T-cell (primary cell): ENCODE data around the gene SCAP. TPM values are rescaled to one million over a fixed set of nuclear protein-coding genes. Genes with fewer than 3 reads are reported as not detected.

Experiments used
- ATAC-seq, 4 experiments: fragments of 200-7000 bp in 3 of 4; fragments of 150-1000 bp in 1 of 4; cut with Tn5 transposase; replicated peaks in 1 of 4; 1 replicate in 3 of 4; 2 replicates in 1 of 4; pipeline ENCODE4 v1.10.0; 2021; ENCODE audit warnings: moderate library complexity in 3 of 4, mild to moderate bottlenecking in 2 of 4, moderate number of reproducible peaks in 1 of 4
- CTCF ChIA-PET, 2 donors: fragments of 300-600 bp; sonication (Branson Sonifier 250); formaldehyde crosslinking; loops; one replicate each; lab custom pipeline; 2022; ENCODE audit warnings: antibody characterized with exemption in 2 of 2; lab: Charles Lee
- POLR2A ChIA-PET, 2 donors: fragments of 300-600 bp; sonication (Branson Sonifier 250); formaldehyde crosslinking; loops; one replicate each; lab custom pipeline; 2022; ENCODE audit warnings: antibody characterized with exemption in 2 of 2; lab: Charles Lee
- DNase-seq, 35 experiments: peaks; one replicate each; pipeline versions ENCODE4 v3.0.0 to v3.0.0-alpha.2; 2013 to 2023
- H3K27ac ChIP-seq: one replicate; pipeline ENCODE4 v1.5.1; 2013; ENCODE audit warnings: low read length
- H3K27me3 ChIP-seq, 2 experiments: replicated peaks in 1 of 2; 1 replicate in 1 of 2; 2 replicates in 1 of 2; pipeline versions ENCODE4 v1.6.1 to v1.7.0; 2013; ENCODE audit warnings: low read length in 1 of 2, mixed read lengths in 1 of 2; ENCODE audit not compliant: control insufficient read depth in 2 of 2, insufficient read depth in 2 of 2; ENCODE audit errors: extremely low read depth in 1 of 2
- H3K36me3 ChIP-seq, 2 donors: 1 replicate in 1 of 2; 2 replicates in 1 of 2; pipeline versions ENCODE4 v1.6.1 to v1.7.0; 2013; ENCODE audit warnings: low read length in 1 of 2; ENCODE audit not compliant: control insufficient read depth in 2 of 2, insufficient read depth in 1 of 2; ENCODE audit errors: extremely low read depth in 1 of 2
- H3K4me1 ChIP-seq, 2 experiments: 1 replicate in 1 of 2; 2 replicates in 1 of 2; pipeline versions ENCODE4 v1.6.1 to v1.7.0; 2013; ENCODE audit warnings: low read length in 2 of 2, mixed read lengths in 1 of 2; ENCODE audit not compliant: insufficient read depth in 2 of 2, control insufficient read depth in 1 of 2; ENCODE audit errors: extremely low read depth in 1 of 2
- H3K4me3 ChIP-seq, 2 donors: 1 replicate in 1 of 2; 2 replicates in 1 of 2; pipeline versions ENCODE4 v1.5.1 to v1.7.0; 2013; ENCODE audit warnings: mild to moderate bottlenecking in 2 of 2, low read length in 1 of 2, moderate library complexity in 1 of 2; ENCODE audit not compliant: control insufficient read depth in 1 of 2; ENCODE audit errors: extremely low read depth in 1 of 2
- H3K9me3 ChIP-seq: 2 replicates; pipeline ENCODE4 v1.7.0; 2013
- H3K27ac Mint-ChIP-seq, 2 donors: one replicate each; pipeline ENCODE4 v1.8.0; 2020 to 2021; ENCODE audit warnings: mild to moderate bottlenecking in 2 of 2, mixed read lengths in 2 of 2
- H3K27me3 Mint-ChIP-seq, 2 donors: one replicate each; pipeline ENCODE4 v1.8.0; 2021 to 2022; ENCODE audit warnings: mixed read lengths in 2 of 2
- H3K36me3 Mint-ChIP-seq: one replicate; pipeline ENCODE4 v1.8.0; 2021; ENCODE audit warnings: mixed read lengths
- H3K4me1 Mint-ChIP-seq, 3 donors: one replicate each; pipeline ENCODE4 v1.8.0; 2020 to 2022; ENCODE audit warnings: mixed read lengths in 3 of 3, mild to moderate bottlenecking in 1 of 3
- H3K4me3 Mint-ChIP-seq, 3 donors: one replicate each; pipeline ENCODE4 v1.8.0; 2020 to 2022; ENCODE audit warnings: mild to moderate bottlenecking in 3 of 3, mixed read lengths in 3 of 3, moderate library complexity in 3 of 3
- H3K9me3 Mint-ChIP-seq, 3 donors: one replicate each; pipeline ENCODE4 v1.8.0; 2020 to 2022; ENCODE audit warnings: mixed read lengths in 3 of 3
- WGBS: methylation state at CpG from one replicate; pipeline ENCODE4 v1.1.5; 2013; ENCODE audit warnings: missing lambda C conversion rate; ENCODE audit not compliant: insufficient coverage; 5-methylcytosine and 5-hydroxymethylcytosine counted together
- total RNA-seq, 35 experiments: library from RNA in 6 of 35; stranded (reverse) in 6 of 35; fragments of 120-200 nt in 1 of 35; gene quantifications; one replicate each; pipeline versions ENCODE4 v1.2.1 to v1.2.4 and lab custom pipeline; 2013 to 2026

The SCAP gene
- 100 to 1,000 TPM in 2 of 5 donors, 10 to 100 TPM in 3; 86.6 to 108 (median 95.3) TPM for total RNA-seq
- 50.0 TPM for total RNA-seq (2013)
- 65.7 to 141 (median 101) reads per million in 29 experiments for total RNA-seq (lab: John Stamatoyannopoulos, UW)

DNA sequence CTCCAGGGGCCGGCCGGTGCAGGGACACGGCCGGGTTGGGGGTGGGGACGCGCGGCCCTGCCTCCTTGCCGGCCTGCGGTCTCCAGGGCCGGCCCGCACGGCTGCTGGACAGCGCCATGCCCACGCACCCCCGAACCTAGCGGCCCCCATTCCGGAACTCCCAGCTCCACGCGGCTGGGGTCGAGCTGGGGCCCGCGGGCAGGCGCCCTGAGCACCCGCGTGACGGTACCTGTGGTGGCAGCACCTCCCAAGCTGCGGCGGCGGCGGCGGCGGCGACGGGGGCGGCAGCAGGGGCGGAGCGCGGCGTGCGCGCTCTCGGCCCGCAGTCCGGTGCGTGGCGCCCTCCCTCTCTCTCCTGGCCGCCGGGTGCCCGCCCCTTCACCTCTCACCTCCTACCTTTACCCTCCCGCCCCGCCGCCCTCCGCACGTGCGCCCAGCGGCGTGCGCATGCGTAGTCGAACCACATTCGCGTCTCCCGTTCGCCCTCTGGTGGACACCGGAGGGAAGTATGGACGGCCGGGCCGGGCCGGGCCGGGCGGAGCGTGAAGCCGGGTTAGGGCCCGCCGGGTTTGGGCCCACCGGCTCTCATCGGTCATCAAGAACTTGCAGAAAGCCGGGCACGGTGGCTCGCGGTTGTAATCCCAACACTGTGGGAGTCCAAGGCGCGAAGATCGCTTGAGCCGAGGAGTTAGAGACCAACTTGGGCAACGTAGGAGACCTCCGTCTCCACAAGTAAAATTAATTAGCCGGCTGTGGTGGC is at the start of gene SCAP:
SCAP (minus strand) TSS at position 372 of the 760 bp plus-strand sequence. CDS start 32,948 bp downstream, outside the sequence.
- Histone ChIP-seq H3K27ac (peak within 1 kb of the TSS; percentile 83), H3K4me3 (peak within 1 kb of the TSS; percentile 67 to 77), H3K4me1 (peaks cover 16 to 32% of the 10 kb centered on the region in 2 experiments), H3K36me3 (no peaks in the 10 kb centered on the region), H3K9me3 (no peaks in the 10 kb centered on the region), H3K27me3 (no peaks in the 10 kb centered on the region)
- H3K9me3 Mint-ChIP-seq: no peaks in the 10 kb centered on the region
- no peaks in the 10 kb centered on the region for H3K27me3 Mint-ChIP-seq
- H3K4me1 Mint-ChIP-seq: peaks cover 32 to 41% (median 39%) of the 10 kb centered on the region in 3 donors
- POLR2A ChIA-PET: no interaction called here
- under 1% methylated on average over 81 of the region's 88 CpGs for WGBS
- CTCF ChIA-PET: interaction anchor here (0.6 to 2.2 kb wide), 4 partner anchors 43 to 310 kb away, joined by 3 to 17 read pairs (median 5); no protein-coding TSS in a partner anchor
- DNase-seq (peak; percentile 86 to 97 (median 93)), ATAC-seq (peak; percentile 92 to 95 (median 94))
- H3K36me3 Mint-ChIP-seq: no peaks in the 10 kb centered on the region
- peak within 1 kb of the TSS; percentile 87 to 91 for H3K27ac Mint-ChIP-seq
- peak within 1 kb of the TSS; percentile 88 to 97 (median 93) for H3K4me3 Mint-ChIP-seq

DNA sequence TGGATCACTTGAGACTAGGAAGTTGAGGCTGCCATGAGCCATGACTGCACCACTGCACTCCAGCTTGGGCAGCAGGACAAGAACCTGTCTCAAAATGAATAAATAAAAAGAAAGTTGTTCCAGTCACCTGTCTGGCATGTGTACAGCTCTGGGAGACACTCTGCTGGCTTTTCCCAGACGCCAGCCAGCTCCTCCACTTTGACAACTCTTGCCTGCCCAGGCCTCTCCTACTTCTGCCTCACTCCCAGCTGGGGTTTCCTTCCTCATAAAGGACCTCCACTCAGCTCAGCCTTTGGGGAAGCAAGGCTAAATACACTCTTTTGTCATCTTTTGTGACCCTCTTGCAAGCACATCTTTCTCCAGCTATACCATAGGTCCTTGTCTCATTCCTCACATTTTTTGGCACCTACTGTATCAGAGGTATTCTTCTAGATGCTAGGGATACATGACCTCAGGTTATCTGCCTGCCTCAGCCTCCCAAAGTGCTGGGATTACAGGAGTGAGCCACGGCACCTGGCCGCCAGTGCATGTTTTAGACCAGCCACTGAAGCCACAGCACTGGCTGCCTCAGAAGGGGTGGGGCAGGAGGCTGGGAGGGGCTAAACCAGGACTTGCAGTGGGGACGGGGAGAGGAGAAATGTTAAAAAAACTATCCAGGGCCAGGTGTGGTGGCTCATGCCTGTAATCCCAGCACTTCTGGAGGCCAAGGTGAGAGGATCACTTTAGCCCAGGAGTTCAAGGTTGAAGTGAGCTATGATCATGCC is 47.8 kb upstream of the SCAP start:
- Mint-ChIP-seq H3K9me3 (peaks cover 4 to 5% (median 4%) of the 10 kb centered on the region in 3 donors), H3K27me3 (no peaks in the 10 kb centered on the region), H3K27ac (no peak overlapping the region), H3K4me1 (peaks cover 0 to 3% (median 0%) of the 10 kb centered on the region in 3 donors), H3K4me3 (no peak overlapping the region), H3K36me3 (peaks cover 2% of the 10 kb centered on the region)
- ATAC-seq (no peak), DNase-seq (no peak)
- peaks cover 0 to 6% of the 10 kb centered on the region in 2 experiments for H3K4me1 ChIP-seq
- H3K36me3 ChIP-seq: no peaks in the 10 kb centered on the region
- 63% methylated on average over 4 of the region's 4 CpGs for WGBS
- CTCF ChIA-PET: interaction anchor here in 1 of 2 donors (1.1 to 2.0 kb wide), 3 partner anchors 257 to 267 kb away, joined by 3 to 10 read pairs (median 9); no protein-coding TSS in a partner anchor
- no peak overlapping the region for H3K27ac ChIP-seq
- no peaks in the 10 kb centered on the region for H3K27me3 ChIP-seq
- POLR2A ChIA-PET: interaction anchor here in 1 of 2 donors (0.5 kb wide), 1 partner anchor 478 kb away, joined by 9 read pairs; no protein-coding TSS in a partner anchor
- H3K4me3 ChIP-seq: no peak overlapping the region
- H3K9me3 ChIP-seq: no peaks in the 10 kb centered on the region

GRCh38 chr3:47522082-47522987 is 46.6 kb upstream of the SCAP start:
- H3K27me3 ChIP-seq: no peaks in the 10 kb centered on the region
- WGBS: 58% methylated on average over 11 of the region's 15 CpGs
- H3K27ac ChIP-seq: no peak overlapping the region
- no peaks in the 10 kb centered on the region for H3K36me3 Mint-ChIP-seq
- DNase-seq (peak; percentile 25 to 85 (median 57)), ATAC-seq (peak; percentile 85 to 93 (median 87))
- no peak overlapping the region for H3K27ac Mint-ChIP-seq
- ChIA-PET POLR2A (no interaction called here), CTCF (interaction anchor here (0.5 to 2.0 kb wide), 14 partner anchors 259 to 1946 kb away, joined by 3 to 10 read pairs (median 4); no protein-coding TSS in a partner anchor)
- no peaks in the 10 kb centered on the region for H3K9me3 Mint-ChIP-seq
- H3K36me3 ChIP-seq: no peaks in the 10 kb centered on the region
- peaks cover 0 to 6% of the 10 kb centered on the region in 2 experiments for H3K4me1 ChIP-seq
- no peaks in the 10 kb centered on the region for H3K9me3 ChIP-seq
- no peak overlapping the region for H3K4me3 ChIP-seq
- peaks cover 0 to 3% (median 0%) of the 10 kb centered on the region in 3 donors for H3K4me1 Mint-ChIP-seq
- no peak overlapping the region for H3K4me3 Mint-ChIP-seq
- H3K27me3 Mint-ChIP-seq: no peaks in the 10 kb centered on the region

DNA sequence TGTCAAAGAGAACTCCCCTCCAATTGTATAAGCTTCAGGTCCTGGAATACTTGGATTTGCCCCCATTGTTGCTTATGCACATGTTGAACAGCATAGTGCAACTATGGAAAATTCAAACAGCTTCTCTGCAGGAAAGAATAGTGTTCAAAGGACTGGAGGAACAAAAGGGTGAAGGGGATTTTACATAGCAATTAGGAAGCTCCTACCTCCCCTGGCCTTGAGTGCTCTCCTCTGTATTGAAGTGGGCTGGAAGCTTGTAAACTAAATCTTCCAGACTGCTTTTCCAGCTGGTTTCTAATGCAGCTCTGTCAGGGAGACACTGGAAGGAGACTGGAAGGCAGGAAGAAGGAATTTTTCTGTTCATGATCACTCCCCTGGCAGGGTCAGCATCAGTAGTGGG is 45.0 kb upstream of the SCAP start:
- H3K27me3 Mint-ChIP-seq: no peaks in the 10 kb centered on the region
- Histone ChIP-seq H3K27me3 (no peaks in the 10 kb centered on the region), H3K9me3 (no peaks in the 10 kb centered on the region), H3K36me3 (no peaks in the 10 kb centered on the region), H3K27ac (no peak overlapping the region), H3K4me1 (peaks cover 0 to 6% of the 10 kb centered on the region in 2 experiments), H3K4me3 (no peak overlapping the region)
- H3K9me3 Mint-ChIP-seq: no peaks in the 10 kb centered on the region
- peaks cover 0 to 3% (median 0%) of the 10 kb centered on the region in 3 donors for H3K4me1 Mint-ChIP-seq
- ATAC-seq: no peak
- POLR2A ChIA-PET: interaction anchor here in 1 of 2 donors (0.6 kb wide), 1 partner anchor 19 kb away, joined by 7 read pairs; no protein-coding TSS in a partner anchor
- no peak overlapping the region for H3K4me3 Mint-ChIP-seq
- H3K36me3 Mint-ChIP-seq: no peaks in the 10 kb centered on the region
- DNase-seq: no peak
- H3K27ac Mint-ChIP-seq: no peak overlapping the region
- CTCF ChIA-PET: interaction anchor here in 1 of 2 donors (0.6 to 1.4 kb wide), 2 partner anchors 140 to 268 kb away, joined by 4 read pairs; partner anchors contain the start of gene PTPN23

DNA sequence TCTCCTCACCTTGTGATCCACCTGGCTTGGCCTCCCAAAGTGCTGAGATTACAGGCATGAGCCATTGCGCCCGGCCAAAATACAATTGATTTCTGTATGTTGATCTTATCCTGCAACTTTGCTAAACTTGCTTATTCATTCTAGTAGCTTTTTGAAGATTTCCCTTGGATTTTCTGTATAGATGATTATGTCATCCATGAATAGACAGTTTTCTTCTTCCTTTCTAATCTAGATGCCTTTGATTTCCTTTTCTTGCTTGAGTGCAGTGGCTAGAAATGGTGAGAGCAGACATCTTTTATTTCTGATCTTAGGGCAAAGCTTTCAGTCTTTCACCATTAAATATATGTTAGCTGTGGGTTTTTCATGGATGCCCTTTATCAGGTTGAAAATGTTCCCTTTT is 42.2 kb upstream of the SCAP start:
- Mint-ChIP-seq H3K27ac (no peak overlapping the region), H3K4me1 (peaks cover 0 to 9% (median 6%) of the 10 kb centered on the region in 3 donors), H3K4me3 (no peak overlapping the region), H3K9me3 (no peaks in the 10 kb centered on the region), H3K27me3 (no peaks in the 10 kb centered on the region), H3K36me3 (no peaks in the 10 kb centered on the region)
- Histone ChIP-seq H3K36me3 (no peaks in the 10 kb centered on the region), H3K27me3 (no peaks in the 10 kb centered on the region), H3K27ac (no peak overlapping the region), H3K4me3 (no peak overlapping the region), H3K4me1 (peaks cover 0 to 13% of the 10 kb centered on the region in 2 experiments), H3K9me3 (no peaks in the 10 kb centered on the region)
- ChIA-PET POLR2A (interaction anchor here in 1 of 2 donors (0.6 kb wide), 1 partner anchor 673 kb away, joined by 4 read pairs; no protein-coding TSS in a partner anchor), CTCF (interaction anchor here in 1 of 2 donors (0.6 kb wide), 1 partner anchor 16 kb away, joined by 6 read pairs; no protein-coding TSS in a partner anchor)
- DNase-seq (no peak), ATAC-seq (no peak)
- whole genome bisulfite sequencing: 100% methylated on average over 2 of the region's 2 CpGs
